NCI-H2196 treated with DMSO at 0.1 percent for 48 hours (cell line): ENCODE results near the gene KCNK2.
"Not testable (repeated sequence)": the region's sequence is repeated elsewhere in the genome, so short reads cannot be mapped to it uniquely, and the experiment has no call there.

Experiments used
- DNase-seq: peaks from one replicate; lab custom pipeline; 2025; ENCODE audit not compliant: unreplicated experiment; lab: John Stamatoyannopoulos, UW

The KCNK2 gene

DNA sequence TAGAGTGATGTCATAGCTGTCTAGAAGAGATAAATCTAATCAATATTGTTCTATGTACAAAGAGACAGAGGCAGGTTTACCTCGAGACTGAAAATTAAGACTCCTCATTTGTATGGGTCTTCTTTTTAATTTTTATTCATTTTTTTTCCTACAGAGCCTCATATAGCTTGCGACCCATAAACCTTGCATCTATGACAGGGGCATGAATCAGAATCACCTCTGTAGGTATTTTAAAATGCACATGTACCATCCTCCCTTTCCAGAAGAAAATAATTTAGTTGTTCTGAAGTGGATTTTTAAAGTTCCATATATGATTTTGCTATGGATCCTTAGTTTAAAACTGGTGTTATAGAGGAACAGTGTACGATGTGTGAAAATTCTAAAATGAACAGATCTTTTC, 64.5 kb downstream of the KCNK2 start:
- no peak for DNase-seq

DNA sequence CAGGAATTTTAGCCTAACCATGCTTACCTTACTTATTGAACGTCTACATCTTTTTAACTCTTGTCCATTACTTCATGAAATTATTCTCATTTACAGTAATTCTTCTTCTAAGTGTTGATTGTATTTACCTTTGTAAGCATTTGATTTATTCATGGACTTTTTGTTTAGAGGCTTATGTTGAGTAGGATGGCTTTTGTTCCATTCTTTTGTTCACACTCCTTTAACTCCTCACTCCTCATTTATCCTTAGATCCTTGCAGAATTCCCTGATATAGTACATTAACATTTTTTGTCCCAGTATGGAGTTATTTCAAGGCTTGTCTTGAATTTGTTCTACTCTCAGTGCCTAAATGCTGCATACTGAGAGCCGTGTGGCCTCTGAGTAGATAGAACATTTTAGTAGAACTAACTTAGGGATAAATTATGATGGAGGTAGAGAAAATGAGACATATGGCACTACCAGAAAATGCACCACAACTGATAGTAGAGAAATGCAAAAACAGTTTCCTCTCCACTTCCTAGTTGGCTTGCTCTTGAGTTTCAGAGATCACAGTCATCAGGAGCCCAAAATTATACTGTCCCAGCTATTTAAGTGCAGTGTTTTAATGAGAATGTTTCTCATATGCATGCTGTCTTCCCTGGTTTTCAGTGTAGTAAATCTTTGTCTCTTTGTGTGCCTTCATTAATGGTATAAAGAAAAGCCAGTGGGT, 69.5 kb downstream of the KCNK2 start:
- no peak for DNase-seq

DNA sequence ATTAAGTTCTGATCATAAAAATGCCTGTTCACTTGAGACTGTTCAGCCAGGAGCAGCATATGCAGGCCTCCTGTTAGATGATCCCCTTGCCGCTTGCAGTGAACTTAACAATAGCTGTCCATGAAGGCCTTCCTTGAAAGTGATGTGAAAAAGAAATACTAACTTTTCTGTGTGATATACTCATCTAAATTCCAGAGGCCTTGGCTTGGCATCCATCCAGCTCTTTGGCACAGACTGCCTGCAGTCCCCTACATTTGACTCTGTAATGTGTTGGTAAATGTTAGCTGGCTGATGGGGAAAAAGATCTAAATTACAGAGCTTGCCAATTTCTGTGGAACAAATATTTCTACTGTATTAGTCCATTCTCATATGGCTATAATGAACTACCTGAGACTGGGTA, 73.7 kb downstream of the KCNK2 start:
- no peak for DNase-seq

DNA sequence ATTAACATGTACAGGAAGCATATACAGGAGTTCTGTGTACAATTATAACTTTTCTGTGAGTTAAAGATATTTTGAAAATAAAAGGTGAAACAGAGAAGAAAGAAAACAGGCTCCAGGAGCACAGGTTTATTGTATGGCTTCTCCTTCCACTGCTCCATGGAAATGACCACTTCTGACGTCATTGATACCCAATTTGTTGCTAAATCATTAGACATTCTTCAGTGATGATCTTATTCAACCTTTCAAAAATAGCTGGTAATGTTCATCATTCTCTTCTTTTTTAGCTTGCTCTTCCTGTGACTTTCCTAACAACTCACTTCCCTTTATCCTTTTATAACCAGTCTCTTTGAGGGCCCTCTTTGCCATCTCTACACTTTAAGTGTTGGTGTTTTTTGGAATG, 77.8 kb downstream of the KCNK2 start:
- no peak for DNase-seq

DNA sequence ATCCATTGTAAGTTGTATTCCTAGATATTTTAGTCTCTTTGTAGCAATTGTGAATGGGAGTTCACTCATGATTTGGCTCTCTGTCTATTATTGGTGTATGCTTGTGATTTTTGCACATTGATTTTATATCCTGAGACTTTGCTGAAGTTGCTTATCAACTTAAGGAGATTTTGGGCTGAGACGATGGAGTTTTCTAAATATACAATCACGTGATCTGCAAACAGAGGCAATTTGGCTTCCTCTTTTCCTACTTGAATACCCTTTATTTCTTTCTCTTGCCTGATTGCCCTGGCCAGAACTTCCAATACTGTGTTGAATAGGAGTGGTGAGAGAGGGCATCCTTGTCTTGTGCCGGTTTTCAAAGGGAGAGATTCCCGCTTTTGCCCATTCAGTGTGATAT, 80.6 kb downstream of the KCNK2 start:
- DNase-seq, result not testable (repeated sequence)

DNA sequence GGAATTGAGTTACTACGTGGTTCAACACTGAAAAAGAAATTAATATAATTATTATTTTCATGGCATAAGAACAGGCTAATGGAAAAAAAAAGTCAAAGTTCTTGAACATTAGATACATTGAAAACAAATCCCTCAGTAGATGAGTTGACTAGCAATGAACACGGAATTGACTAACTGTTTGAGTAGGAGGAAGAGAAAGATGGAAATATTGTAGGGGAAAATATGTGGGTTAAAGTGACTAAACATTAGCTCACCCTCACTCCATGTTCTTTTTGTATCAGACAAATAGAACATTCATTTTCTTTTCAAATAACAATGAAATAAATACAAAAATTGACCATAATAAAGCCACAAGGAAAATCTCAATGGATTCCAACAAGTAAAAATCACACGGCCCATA, 84.3 kb downstream of the KCNK2 start:
- DNase-seq, result no peak

DNA sequence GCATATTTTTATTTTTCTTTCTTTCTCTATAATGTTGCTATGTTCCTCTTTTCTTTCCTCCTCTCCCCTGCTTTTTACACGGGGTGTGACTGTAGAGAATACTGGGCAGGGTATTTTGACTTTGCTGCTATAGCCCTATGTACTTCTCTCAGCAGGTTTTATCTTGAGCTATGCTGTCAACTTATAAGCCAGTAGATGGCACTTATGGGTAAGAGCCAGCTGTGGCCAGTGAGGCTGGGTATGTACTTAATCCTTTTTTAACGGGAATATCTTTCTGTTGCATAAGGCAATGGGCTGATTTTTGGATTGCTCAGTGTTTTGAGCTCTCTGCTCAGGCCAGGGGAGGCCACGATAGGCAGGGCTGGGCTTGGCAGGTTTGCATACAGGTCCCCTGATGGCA, 99.0 kb downstream of the KCNK2 start:
- DNase-seq, result no peak

DNA sequence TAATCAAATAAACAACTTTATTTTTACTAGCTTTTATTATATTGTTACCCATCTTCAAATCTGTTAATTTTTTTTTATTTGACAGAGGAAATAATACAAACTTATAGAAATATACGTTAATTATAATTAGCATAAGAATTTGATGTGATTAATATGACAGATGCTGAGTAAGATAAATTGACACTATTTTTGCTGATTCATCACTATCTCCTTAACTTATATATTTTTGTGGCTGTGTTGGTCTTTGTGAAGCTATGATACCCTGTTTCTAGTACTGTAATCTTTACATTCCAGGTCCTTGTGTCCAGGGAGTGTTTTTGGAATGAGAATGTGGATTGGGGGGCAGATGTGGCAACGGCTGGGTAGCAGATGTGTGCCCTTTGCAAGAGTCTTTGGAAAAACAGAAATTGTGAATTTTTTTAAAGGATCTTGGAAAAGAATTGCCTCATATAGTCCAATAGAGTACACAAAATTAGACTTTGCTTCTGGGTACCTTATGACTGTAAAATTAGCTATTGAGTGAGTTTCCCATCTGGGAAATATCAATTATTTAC, 102.6 kb downstream of the KCNK2 start:
- no peak for DNase-seq

DNA sequence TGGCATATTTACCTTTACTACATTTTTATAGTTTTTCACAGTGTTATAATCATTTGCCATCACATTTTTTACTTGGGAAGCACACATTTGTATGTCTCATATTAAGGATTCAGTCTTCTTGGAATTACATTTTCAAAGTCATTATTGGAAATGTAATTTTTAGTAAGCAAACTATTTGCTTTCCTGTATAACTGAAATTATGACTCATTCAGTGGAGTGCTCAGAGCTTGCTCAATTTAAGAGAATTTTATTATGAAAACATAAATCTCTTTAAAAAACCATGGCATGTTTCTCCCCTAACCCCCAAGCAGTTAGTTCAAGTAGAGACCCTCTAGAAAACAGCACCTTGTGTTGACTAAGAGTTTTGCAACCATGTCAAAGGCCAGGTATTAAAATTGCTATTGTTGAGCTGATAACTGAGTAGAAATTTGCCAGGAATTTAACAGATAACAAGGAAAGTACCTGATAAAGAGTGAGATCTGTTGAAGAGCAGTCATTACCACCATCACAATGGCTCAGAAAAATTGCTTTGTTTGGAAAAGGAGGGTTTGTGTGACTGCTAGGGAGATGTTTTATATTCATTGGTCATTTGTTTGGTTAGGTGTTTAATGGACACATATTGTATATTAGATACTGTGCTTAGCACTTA, 105.9 kb downstream of the KCNK2 start:
- DNase-seq, result no peak

DNA sequence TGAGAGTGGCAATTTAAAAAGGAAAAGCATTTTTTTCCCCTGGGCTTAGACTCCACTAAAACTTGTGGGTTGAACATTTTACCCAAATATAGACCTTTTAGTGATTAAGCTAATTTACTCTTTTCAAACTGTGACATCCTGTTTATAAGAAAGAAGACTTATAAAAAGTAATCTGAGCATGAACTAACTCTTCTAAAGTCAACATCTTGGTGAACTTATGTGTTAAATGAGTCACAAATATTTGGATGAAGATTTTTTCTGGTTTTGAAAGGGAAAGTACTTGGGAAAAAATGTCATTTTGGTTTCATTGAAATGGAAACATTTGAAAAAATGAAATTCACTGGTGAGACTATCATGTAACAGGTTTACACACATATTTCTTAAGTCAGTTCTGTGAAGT, 109.8 kb downstream of the KCNK2 start:
- no peak for DNase-seq

DNA sequence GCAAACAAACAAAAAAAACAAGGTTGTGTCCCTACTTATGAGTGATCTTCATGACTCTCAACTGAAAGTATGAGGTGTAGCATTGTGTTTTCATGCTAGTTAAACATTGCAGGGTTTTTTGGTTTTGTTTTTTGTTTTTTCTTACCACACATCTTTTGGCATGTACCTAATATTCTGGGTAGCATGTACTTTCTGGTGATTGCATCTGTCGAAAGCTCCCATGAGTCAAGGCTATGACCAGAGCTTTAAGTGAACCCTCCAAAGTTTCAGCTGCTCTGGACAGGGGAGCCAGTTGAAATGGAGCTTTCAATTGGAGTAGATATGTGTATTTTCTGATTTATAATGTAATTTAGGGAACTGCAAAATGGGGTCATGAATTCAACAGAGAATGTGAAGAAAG, 115.5 kb downstream of the KCNK2 start:
- DNase-seq, result no peak

DNA sequence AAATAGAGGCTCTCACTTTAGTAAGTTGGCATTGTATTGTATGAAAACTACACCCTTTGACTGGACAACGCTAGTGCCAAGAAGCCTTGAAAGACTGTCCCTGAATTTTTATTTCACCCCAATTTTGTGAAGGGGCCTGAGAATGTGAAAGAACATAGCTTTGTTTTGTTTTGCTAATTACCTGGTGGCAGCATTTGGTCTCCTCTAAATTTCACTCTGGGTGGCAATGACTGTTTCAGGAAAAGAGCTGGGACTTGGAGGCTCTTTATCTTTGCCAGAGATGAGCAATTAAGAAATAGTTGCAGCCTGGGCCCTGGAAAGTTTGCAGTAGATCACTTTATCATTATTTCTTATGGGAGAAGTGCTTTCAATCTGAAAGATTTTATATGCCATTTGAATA, 117.6 kb downstream of the KCNK2 start:
- no peak for DNase-seq

DNA sequence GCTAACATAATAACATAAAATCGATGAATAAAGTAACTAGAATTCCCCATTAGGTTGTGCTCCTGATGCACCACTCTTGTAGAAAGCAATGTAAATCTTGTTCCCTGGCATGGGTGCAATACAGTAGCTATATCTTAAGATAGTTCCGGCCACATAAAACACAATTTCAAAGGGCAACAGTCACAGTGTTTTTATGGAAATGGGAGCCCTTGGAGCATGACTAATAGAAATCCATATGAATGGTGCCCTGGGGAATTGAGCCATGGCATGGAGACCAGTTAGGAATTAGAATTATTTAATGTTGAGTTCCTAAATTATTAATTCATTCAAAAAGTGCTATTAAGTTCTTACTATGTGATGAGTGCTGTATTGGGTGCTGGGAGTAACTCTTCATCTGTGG, 118.7 kb downstream of the KCNK2 start:
- DNase-seq, result no peak

DNA sequence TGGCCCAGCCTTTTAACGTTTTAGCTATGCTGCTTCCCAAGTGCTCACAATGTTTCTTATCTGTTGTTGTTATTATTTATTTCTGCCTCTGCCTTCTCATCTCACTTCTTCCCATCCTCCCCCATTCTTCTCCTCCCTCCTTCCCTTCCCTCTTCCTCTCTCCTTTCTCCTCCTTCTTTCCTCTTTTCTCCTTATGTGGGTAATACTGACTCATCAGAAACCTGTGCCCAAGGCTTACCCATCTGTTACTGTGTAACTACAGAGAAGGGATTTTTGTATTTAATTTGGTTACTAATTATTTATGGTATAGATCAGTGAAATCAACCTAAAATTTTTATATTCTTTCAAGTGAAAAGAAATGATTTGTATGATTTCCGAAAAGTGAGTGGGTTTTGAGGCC, 120.3 kb downstream of the KCNK2 start:
- DNase-seq, result no peak

DNA sequence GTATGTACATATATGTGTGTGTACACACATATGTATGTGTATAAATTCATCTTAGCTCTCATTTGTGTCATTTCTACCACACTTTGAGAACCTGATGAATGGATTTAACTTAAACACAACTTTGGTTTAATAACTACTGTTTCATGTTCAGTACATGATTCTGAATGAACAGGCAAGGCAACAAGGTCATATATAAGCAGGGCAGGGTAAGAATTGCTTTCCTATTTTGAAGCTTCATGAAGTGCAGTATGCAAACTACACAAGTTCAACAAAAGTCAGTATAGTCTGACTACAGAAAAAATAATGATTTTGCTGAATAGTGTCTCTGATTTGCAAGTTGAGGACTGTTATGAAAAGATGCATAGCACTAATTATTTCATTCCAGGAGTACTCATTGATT, 127.6 kb downstream of the KCNK2 start:
- DNase-seq, result no peak

DNA sequence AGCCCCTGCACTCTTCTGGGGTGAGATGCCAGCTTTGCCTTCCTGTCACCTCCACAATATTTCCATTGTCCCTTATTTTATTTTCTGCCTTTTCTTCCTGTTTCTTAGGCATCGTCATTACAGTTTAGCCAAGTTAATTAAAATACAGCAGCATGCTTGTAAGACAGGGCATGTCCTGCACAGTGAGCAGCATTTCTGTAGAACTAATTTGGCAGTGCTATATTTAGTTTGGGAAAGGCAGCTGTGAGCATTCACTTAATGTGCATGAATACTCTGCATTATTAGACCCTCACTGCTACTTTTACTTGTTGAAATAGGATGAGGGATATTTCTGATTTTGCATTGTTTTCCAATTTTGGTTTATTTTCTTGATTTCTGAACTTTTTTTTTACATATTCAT, 133.3 kb downstream of the KCNK2 start:
- DNase-seq, result no peak

DNA sequence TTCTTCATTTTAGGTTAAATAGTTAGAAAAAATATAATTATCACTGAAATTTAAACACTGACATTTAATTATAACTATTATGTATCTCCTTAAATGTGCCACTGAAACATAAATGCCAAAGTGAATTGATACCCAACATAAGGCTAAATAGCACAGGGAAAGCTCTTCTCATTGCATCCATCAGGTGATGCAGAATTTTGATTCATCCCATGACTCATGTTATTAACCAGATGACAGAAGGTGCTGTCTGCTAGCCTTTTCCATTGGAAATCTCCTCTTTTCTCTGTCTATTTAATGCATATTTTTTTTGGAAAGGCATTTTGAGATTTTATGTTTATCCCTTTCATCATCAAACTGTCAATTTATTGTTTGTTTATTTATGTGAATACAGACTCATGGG, 136.8 kb downstream of the KCNK2 start:
- DNase-seq, result no peak

DNA sequence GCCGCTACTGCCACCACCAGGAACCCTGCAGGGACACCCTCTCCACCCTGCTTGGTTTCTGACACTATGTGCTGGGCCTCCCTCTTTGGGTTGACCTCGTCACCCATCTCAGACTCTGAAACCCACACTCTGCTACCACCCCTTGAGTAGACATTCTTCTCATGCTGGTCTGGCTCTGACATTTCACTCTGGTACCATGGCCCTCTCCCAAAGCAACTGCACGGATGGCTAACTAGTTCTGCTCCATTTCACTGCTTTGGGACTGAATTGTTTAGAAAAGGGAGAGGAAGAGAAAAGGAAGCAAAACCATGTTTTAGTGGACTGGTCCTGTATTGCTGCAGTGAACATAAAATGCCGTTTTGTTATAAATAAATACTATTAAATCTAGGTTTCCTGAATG, 137.8 kb downstream of the KCNK2 start:
- no peak for DNase-seq

DNA sequence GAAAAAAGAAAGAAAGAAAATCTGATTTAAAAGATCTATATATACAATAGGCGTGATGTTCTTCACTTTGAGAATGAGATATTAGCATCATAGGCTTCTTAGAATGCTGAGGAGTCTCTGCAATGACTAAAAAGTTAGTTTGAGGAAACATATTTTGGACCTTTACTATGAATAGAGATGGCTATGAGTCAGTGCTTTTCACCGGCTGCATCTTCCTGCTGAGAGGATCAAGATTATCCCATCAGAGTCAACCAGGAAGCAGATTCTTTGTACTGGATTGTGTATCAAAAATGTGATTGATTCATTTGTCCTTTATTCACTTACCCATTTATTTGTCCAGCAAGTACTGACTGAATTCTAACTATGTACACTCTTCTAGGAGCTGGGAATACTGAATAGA, 144.2 kb downstream of the KCNK2 start:
- no peak for DNase-seq

DNA sequence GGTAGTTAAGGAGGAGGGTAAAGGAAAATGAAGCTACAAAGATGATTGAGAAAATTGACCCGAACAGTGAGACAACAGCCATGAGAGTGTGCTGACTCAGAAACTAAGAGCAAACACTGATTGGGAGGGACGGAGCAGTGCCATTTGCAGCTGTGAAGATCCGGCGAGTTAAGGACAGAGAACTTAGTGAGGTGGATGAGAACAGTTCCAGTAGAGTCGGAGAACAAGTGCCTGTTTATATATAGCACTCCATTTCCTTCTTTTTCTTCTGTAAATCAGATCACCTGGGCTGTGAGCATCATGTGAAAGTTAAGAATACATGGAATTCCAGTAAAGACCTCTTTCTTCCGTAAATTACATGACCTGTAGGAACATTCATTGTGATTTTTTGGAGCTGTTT, 145.7 kb downstream of the KCNK2 start:
- DNase-seq, result no peak

DNA sequence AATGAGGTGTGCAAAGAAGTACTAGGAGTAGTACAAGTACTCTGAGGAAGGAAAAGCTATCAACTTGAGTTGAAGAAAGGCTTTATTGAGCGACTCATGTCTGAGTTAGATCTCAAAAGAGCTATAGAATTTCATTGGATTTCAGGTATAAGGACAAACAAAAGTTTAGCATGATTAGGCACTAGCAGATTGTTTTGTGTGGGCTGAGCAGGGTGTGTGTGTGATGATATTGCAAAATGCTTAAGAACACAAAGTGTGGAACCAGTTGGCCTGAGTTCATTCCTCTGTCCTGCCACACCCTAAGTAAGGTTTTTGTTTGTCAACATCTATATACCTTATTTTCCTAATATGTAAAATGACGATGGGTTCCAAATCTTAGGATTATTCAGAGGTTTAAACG, 158.9 kb downstream of the KCNK2 start:
- no peak for DNase-seq

DNA sequence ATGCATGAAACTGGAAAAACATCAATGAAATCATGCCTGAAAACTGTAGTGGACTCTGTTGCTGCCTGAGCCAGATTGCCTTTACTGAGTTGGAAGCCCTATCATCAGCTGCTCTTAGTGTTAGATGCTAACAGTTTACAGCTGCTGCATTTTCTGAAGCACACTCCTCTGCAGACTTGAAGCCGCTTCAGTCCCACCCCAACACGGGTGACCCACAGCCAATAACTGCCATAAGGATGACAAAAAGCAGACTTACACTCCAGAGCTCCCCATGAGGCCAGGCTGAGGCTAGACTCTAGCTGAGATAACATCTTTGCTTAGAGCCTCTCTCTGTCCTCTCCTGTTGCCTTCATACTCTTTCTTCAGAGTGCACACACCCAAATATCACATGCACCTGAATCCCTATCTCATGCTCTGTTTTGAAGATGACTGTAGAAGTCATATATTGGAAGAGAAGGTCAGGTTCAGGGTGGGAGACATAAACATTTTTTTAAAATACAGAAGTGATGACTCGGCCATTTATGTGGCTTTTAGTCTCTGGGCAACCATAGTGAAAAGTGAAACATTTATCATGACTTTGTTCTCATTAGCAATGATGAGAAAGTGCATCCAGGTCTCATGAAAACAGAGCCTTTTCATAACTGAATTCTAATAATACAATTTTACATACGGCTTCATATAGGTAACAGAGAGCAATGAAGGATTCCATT, 161.0 kb downstream of the KCNK2 start:
- DNase-seq, result no peak
